ENCODE measurements around the gene SAMD3.
"Not testable (repeated sequence)": the region's sequence is repeated elsewhere in the genome, so short reads cannot be mapped to it uniquely, and the experiment has no call there.

GRCh38 chr6:130260050-130260462 is 37.3 kb upstream of the SAMD3 start:
- TF ChIP-seq, protein P1, sequence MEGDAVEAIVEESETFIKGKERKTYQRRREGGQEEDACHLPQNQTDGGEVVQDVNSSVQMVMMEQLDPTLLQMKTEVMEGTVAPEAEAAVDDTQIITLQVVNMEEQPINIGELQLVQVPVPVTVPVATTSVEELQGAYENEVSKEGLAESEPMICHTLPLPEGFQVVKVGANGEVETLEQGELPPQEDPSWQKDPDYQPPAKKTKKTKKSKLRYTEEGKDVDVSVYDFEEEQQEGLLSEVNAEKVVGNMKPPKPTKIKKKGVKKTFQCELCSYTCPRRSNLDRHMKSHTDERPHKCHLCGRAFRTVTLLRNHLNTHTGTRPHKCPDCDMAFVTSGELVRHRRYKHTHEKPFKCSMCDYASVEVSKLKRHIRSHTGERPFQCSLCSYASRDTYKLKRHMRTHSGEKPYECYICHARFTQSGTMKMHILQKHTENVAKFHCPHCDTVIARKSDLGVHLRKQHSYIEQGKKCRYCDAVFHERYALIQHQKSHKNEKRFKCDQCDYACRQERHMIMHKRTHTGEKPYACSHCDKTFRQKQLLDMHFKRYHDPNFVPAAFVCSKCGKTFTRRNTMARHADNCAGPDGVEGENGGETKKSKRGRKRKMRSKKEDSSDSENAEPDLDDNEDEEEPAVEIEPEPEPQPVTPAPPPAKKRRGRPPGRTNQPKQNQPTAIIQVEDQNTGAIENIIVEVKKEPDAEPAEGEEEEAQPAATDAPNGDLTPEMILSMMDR (IDR thresholded peaks at IDR 0.05; ENCODE audit: low read depth, low read length) = not testable (repeated sequence)
- not testable (repeated sequence) for TF ChIP-seq POLR2A (IDR thresholded peaks at IDR 0.05; ENCODE audit: extremely low read depth, insufficient read length)

Measured in NB4 (cell line).